ELR (cell line): ENCODE results near the gene PTPRD.

Experiments
- DNase-seq: peaks from one replicate; pipeline ENCODE4 v3.0.0-alpha.2; 2015; ENCODE audit warnings: low read depth

The PTPRD gene

GRCh38 chr9:10052916-10053315, 559.9 kb downstream of the PTPRD start:
- DNase-seq = no peak

DNA sequence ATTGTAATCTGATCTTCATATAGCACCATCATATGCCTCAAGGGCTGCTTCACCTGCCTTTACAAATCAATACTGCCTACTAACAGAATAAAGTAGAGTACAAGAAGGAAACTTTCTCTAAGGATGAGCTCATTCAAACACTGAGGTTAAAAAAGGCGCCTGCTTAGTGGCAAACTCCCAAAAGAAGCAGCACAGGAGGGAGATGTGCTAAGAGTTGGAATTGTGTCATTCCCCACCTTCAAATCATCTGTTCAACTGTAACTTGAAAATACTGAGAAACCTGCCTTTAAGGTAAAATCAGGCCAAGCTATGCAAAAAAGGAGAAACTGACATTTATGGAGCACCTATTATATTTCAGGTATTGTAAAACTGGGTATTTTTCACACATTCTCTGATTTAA, 560.6 kb downstream of the PTPRD start:
- no peak for DNase-seq

DNA sequence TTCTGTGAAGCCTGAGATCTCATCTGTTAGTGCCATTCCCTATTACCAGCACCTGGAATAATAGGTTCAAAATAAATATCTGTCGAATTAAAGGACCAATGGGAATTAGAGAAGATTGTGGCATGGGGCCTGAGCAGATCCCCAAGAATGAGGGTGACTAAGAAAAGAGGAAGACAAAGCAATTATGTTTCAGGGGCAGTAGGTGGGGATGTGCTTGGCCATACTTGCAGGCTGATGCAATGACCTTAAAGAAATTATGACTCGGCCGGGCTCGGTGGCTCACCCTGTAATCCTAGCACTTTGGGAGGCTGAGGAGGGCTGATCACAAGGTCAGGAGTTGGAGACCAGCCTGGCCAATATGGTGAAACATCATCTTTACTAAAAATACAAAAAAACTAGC, 562.8 kb downstream of the PTPRD start:
- no peak for DNase-seq

DNA sequence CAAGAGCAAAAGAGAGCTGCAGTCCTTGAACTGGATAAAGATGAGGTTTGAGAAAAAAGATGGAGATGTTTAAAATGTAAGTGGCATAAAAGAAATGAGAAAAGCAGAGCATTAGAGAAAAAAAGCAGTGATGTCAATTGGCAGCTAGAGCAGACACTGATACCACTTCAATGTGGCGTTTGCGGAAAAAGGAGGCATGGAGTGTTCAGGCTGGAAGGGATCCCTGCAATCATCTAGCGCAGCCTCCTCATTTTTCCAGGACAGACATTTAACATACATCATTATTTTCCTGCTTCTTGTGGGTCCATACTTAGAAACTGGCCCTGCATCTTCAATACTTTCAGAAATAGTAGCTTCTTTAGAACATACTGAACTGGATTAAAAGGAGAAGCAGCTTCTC, 563.8 kb downstream of the PTPRD start:
- no peak for DNase-seq

DNA sequence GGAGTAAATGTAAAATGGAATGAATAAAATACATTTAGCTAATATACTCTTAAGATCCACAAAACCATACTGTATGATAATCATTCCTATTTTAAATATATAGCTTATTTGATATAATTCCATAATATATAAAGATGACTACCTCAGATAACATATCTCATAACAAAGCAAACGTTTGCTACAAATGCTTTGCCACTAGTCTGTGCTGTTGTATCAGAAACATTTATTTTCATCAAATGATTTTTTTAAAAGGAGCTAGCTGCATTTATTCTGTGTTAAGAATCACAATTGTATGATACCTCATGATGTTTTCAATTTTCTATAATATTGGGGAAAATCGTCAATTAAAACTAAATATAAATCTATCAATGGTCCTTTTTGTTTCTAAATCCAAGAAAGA, 567.2 kb downstream of the PTPRD start:
- no peak for DNase-seq

DNA sequence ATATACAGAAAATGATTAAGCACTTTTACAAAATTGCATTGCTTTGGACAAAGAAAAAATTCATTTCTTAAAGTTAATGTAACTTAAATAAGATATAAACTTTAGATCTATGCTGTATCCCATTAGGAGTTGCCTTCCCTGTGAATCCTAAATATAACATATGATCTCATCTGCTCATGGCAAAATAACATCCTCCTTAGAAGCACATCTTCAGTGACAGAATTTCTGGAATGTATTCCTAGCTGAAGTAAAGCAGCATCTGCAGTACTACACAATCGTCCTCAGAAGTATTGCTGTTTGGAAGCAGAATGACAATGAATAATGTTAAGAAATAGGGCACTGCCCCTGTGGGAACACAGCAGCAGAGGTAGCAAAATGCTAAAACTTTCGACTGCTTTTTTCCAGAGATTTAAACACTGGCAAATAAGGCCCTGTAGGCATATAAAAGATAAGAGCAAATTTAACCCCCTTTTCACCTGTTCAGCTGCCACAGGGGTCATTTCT, 571.0 kb downstream of the PTPRD start:
- DNase-seq = no peak

DNA sequence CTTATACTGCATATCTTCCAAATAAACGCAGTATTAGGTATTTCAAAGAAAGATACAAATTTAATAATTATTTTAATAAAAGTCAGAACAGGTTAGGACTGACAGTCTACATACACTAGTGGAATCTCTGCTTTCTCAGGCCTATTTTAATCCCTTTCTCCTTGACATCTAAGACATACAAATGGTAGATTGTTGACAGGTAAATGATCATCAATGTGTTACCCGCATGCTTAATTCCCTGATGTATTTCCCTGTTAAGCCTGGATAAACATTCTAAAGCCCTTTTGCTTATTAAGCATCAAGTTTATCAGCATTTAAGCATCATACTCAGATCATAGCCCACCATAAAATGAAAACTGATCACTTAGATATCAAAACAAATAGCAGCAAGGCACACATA, 576.7 kb downstream of the PTPRD start:
- no peak for DNase-seq

DNA sequence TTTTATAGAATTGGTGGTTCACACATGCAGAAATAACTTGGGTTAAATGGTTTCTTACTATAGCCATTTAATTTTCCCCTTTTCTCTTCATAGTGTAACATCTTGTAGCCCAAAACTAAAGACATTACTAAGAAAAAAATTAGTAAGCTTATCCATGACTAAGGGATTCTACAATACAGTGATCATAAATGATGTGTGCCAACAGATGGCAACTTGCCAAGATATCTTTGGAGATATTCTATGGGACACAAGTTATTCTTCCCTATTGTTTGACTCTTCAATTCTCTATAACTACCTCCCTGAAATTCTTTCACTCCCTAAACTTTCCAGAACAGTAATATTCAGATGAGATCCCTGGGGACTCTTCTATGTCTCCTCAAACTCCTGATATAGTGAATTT, 580.6 kb downstream of the PTPRD start:
- DNase-seq = no peak

- no peak for DNase-seq
These were observed 586.3 kb downstream of the PTPRD start for GRCh38 chr9:10026443-10026984.

DNA sequence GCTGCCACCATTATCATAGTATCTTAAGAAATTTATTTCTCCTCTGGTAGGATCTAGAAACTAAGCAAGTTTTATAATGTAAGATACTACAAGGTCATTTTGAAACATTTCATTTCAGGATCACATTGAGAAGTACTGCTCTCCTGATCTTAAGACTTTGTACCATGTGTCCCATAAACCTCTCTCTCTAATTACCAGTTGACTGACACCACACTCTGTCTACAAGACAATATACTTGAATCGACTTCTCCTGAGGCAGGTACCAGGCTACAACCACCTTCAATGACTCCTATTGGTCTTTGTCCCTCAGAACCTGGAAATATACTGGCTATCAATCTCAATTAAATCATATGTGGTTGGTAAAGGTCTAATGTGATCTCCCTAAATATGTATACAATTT, 597.0 kb downstream of the PTPRD start:
- no peak for DNase-seq

- DNase-seq = no peak
These were observed 597.9 kb downstream of the PTPRD start for GRCh38 chr9:10014889-10015288.

DNA sequence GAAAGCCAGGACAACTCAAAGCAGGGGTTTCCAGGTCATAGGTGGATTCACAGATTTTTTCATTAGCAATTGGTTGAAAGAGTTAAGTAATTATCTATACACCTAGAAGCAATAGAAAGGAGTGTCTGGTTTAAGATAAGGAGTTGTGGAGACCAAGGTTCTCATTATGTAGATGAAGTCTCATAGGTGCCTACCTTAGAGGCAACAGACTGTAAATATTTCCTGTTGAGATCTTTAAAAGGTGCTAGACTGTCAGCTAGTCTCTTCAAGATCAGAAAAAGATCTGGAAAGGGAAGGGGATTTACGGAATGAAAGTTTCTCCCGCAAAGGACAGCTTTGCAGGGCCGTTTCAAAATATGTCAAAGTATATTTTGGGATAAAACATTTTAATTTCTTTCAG, 603.4 kb downstream of the PTPRD start:
- DNase-seq = no peak

DNA sequence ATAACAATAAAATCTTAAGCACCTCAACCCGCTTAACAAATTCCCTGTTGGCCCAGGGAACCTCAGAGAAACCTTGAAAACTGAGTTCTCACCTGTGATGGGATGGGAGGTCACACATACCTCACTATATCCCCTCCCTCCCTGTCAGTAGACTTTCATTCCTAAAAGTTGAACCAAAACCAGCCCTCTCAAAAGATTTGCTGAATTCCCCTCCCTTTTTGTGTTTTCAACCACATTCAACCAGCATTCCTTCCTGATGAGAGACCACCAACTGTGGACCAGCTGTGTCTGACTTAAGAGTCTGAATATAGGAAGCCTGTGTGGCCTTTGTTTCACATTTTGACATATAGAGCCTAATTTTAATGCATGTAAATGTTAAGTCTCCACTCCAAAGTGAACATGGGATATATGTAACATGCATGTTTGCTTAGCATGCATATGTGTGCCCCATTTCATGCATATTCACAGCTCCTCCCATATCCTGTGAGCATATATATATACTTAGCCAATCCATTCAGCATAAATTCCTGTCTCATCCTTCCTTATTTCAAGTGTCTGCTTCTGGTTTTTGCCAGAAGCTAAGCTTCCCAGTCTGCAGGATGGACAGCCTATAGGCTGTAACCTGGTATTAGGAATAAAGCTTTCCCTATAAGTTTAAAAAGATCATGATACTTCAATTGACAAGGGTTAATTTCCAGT, 604.6 kb downstream of the PTPRD start:
- no peak for DNase-seq

- DNase-seq = no peak
These were observed 605.4 kb downstream of the PTPRD start for GRCh38 chr9:10007356-10007755.

DNA sequence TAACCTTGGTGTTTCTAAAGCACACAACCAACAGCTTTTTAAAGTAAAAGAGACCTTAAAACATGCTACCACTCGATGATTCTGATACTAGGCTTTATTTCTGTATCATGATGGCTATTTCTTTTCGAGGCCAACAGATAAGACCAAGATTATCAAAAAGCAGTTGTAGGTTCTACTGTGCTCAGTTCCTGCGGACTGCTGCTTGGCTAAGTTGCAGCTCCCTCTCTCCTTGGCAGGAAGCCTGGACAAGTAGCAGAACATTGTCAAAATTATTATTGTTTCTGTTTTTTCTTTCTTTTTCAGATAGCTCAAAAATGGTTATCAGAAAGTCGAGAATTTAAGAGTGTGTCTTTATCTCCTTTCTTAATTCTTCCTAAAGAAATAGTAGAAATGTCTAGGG, 607.6 kb downstream of the PTPRD start:
- DNase-seq = no peak

DNA sequence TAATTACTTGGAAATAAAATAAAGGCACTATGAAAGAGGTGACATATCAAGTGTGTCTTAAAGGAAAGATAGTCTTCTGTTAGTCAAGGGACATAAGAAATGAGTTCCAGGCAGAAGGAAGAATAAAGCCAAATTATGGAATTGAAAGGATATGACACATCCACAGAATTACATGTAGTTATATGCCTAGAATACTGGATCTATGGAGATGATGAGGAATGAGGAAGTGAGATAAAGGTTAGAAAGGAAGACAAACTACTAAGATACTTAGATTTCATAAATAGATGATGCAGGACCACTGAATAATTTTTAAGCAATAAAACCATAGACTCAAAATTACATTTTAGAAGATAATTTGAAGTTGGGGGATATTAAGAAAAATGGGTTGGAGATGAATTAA, 609.8 kb downstream of the PTPRD start:
- no peak for DNase-seq

- no peak for DNase-seq
These were observed 612.1 kb downstream of the PTPRD start for GRCh38 chr9:10000669-10001068.

GRCh38 chr9:9998491-9999287, 614.1 kb downstream of the PTPRD start:
- DNase-seq = no peak

DNA sequence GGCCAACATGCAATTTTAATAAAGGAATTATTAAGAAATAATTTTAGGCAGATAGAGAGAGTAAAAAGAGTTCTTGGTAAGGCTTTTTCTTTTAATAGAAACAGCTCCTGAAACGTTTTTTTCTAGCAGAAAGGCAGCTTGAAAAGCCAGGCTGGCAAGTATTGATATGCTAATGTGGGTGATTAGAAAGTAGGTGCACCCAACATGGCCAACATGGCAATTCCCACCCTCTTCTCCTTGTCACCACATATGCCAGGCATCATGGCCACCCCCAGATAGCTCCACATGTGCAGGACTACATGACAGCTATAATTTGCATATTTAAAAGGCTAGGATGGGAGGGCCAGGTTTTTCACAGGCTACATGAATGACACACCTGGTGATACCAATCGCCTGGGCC, 615.2 kb downstream of the PTPRD start:
- DNase-seq = no peak

DNA sequence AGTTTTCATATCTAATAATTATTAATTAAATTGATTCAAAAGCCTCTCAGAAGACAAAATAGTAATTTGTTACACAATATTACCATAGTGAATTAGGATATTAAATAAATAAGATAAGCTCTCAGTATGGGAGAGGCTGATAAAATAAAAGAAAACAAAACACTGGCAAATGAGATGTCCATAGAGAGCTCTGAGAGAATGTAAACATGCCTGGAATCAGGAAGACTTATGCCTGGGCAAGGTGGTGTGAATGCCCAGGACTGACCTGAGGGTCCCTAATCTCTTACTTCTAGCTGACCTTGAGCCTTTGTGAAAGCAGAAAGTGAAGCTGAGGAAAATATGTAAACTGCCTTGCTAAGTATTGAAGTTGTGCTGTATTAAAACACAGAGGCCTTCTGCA, 616.5 kb downstream of the PTPRD start:
- no peak for DNase-seq

GRCh38 chr9:9992936-9993335, 619.9 kb downstream of the PTPRD start:
- DNase-seq = no peak

DNA sequence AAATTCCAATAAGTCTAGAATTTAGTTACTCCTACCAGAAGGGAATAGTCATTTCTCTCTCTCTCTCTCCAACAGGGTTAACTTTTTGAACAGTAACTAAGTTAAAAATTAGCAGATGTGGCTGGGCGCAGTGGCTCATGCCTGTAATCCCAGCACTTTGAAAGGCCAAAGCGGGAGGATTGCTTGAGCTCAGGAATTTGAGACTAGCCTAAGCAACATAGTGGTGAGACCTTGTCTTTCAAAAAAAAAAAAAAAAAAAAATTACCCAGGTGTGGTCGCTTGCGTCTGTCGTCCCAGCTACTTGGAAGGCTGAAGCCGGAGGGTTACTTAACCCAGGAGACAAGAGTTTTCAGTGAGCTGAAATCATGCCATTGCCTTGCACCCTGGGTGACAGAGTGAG, 639.7 kb downstream of the PTPRD start:
- no peak for DNase-seq

DNA sequence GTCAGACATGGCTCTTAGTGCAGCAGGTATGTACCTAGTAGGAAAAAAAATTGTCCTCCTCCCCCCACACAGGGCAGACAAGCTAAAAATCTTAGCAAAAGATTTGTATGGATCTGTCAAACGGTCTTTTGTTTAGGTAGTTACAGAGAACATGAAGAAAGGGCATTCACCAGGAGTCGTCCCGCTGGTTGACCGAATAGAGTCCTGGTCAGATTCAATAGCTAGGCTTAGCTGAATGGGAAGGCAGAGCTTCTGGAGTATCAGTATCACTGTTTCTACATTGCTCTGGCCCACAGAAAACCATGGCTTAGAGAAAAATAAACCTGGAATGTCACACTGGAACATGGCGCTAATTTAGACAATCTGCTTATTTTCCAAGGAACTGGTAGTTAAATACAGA, 642.3 kb downstream of the PTPRD start:
- no peak for DNase-seq
